Measurements from ENCODE around the gene CFAP45.

DNA sequence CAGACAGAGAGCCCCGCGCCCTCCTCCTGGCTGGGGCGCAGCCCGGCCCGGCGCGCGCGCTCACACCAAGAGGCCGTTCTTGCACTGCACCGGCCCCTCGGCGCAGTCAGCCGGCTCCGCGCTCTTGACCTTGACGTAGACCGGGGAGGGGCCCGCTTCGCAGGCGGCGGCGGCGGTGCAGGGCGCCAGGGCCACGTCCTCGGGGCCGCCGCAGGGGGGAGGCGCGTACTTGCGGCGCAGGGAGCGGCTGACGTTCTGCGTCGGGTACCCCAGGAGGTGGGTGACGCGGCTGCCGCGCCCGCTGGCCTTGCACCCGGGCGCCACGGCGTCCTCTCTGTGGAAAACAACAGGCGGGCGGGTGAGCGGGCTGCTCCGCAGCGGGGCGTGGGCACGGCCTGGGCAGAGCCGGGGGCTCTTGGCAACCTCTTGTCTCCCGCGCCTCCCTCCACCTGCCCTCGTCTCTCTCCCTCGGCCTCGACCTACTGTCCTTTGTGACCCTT, 45.2 kb downstream of the CFAP45 start:
- TF ChIP-seq, protein P1, sequence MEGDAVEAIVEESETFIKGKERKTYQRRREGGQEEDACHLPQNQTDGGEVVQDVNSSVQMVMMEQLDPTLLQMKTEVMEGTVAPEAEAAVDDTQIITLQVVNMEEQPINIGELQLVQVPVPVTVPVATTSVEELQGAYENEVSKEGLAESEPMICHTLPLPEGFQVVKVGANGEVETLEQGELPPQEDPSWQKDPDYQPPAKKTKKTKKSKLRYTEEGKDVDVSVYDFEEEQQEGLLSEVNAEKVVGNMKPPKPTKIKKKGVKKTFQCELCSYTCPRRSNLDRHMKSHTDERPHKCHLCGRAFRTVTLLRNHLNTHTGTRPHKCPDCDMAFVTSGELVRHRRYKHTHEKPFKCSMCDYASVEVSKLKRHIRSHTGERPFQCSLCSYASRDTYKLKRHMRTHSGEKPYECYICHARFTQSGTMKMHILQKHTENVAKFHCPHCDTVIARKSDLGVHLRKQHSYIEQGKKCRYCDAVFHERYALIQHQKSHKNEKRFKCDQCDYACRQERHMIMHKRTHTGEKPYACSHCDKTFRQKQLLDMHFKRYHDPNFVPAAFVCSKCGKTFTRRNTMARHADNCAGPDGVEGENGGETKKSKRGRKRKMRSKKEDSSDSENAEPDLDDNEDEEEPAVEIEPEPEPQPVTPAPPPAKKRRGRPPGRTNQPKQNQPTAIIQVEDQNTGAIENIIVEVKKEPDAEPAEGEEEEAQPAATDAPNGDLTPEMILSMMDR (IDR thresholded peaks at IDR 0.05) = no peak
- TF ChIP-seq MAX (IDR thresholded peaks at IDR 0.05) (no peak; the same call in 1 of the 2 replicates), EHF (CRISPR knock-in tag; IDR thresholded peaks at IDR 0.05) (no peak), CEBPB (IDR thresholded peaks at IDR 0.05) (no peak), POLR2A (IDR thresholded peaks at IDR 0.05; ENCODE audit: low read length) (peak; percentile 47), MYC (IDR thresholded peaks at IDR 0.05; ENCODE audit: borderline replicate concordance, low read length) (no peak), JUNB (IDR thresholded peaks at IDR 0.05) (no peak), ZFP36 (IDR thresholded peaks at IDR 0.05; ENCODE audit: borderline replicate concordance, partially characterized antibody) (no peak), PHF8 (IDR thresholded peaks at IDR 0.05; ENCODE audit: borderline replicate concordance, low read depth) (no peak), EP300 (IDR thresholded peaks at IDR 0.05) (no peak)
- TF ChIP-seq, protein P2, sequence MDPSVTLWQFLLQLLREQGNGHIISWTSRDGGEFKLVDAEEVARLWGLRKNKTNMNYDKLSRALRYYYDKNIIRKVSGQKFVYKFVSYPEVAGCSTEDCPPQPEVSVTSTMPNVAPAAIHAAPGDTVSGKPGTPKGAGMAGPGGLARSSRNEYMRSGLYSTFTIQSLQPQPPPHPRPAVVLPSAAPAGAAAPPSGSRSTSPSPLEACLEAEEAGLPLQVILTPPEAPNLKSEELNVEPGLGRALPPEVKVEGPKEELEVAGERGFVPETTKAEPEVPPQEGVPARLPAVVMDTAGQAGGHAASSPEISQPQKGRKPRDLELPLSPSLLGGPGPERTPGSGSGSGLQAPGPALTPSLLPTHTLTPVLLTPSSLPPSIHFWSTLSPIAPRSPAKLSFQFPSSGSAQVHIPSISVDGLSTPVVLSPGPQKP (IDR thresholded peaks at IDR 0.05; ENCODE audit: low read depth, low read length) = no peak
- TF ChIP-seq, protein P3, sequence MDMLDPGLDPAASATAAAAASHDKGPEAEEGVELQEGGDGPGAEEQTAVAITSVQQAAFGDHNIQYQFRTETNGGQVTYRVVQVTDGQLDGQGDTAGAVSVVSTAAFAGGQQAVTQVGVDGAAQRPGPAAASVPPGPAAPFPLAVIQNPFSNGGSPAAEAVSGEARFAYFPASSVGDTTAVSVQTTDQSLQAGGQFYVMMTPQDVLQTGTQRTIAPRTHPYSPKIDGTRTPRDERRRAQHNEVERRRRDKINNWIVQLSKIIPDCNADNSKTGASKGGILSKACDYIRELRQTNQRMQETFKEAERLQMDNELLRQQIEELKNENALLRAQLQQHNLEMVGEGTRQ (IDR thresholded peaks at IDR 0.05) = no peak
